ENCODE results near the gene SH3RF3. TPM values are rescaled to one million over a fixed set of nuclear protein-coding genes. Genes with fewer than 3 reads are reported as not detected.

SH3RF3 gene
- total RNA-seq, 1 experiment from 2014 or later: 0.34 TPM

GRCh38 chr2:109176928-109177327, 47.9 kb downstream of the SH3RF3 start:
- Histone ChIP-seq H3K79me2 (ENCODE audit: low read length) (no peaks in the 10 kb centered on the region), H3K36me3 (ENCODE audit: insufficient read depth, low read length) (no peaks in the 10 kb centered on the region), H3K9me3 (ENCODE audit: low read length) (peaks cover 4% of the 10 kb centered on the region; the same call in 1 of the 2 replicates), H3K4me1 (ENCODE audit: low read length) (peaks cover 7% of the 10 kb centered on the region; the same call in 1 of the 2 replicates), H4K20me1 (ENCODE audit: insufficient read depth, low read depth, low read length) (no peaks in the 10 kb centered on the region), H3K27me3 (ENCODE audit: low read length) (peaks cover 4% of the 10 kb centered on the region; the same call in 1 of the 2 replicates), H3K27ac (ENCODE audit: low read length) (no peak overlapping the region), H3K4me3 (ENCODE audit: low read length) (no peak overlapping the region), H3K9ac (ENCODE audit: low read length) (no peak overlapping the region), H3K4me2 (ENCODE audit: low read depth, low read length, poor library complexity, severe bottlenecking) (no peak overlapping the region), H2AFZ (ENCODE audit: low read length) (no peak overlapping the region), H3K9me2 (replicated peaks; ENCODE audit: insufficient read depth, low read length) (no peaks in the 10 kb centered on the region)
- DNase-seq: no peak

- peaks cover 4% of the 10 kb centered on the region; the same call in 1 of the 2 replicates for H3K27me3 ChIP-seq (ENCODE audit: low read length)
- H3K79me2 ChIP-seq (ENCODE audit: low read length): no peaks in the 10 kb centered on the region
- no peaks in the 10 kb centered on the region for H3K9me2 ChIP-seq (replicated peaks; ENCODE audit: insufficient read depth, low read length)
- H4K20me1 ChIP-seq (ENCODE audit: insufficient read depth, low read depth, low read length): no peaks in the 10 kb centered on the region
- H2AFZ ChIP-seq (ENCODE audit: low read length): no peak overlapping the region
- H3K9me3 ChIP-seq (ENCODE audit: low read length): peaks cover 4% of the 10 kb centered on the region; the same call in 1 of the 2 replicates
- H3K4me3 ChIP-seq (ENCODE audit: low read length): no peak overlapping the region
- no peaks in the 10 kb centered on the region for H3K36me3 ChIP-seq (ENCODE audit: insufficient read depth, low read length)
- peaks cover 7% of the 10 kb centered on the region; the same call in 1 of the 2 replicates for H3K4me1 ChIP-seq (ENCODE audit: low read length)
- no peak for DNase-seq
- no peak overlapping the region for H3K9ac ChIP-seq (ENCODE audit: low read length)
- no peak overlapping the region for H3K4me2 ChIP-seq (ENCODE audit: low read depth, low read length, poor library complexity, severe bottlenecking)
- no peak overlapping the region for H3K27ac ChIP-seq (ENCODE audit: low read length)
Measured at GRCh38 chr2:109177635-109178034, 48.6 kb downstream of the SH3RF3 start.

- H4K20me1 ChIP-seq (ENCODE audit: insufficient read depth, low read depth, low read length): no peaks in the 10 kb centered on the region
- H3K4me1 ChIP-seq (ENCODE audit: low read length): peaks cover 7% of the 10 kb centered on the region; the same call in 1 of the 2 replicates
- H3K4me2 ChIP-seq (ENCODE audit: low read depth, low read length, poor library complexity, severe bottlenecking): no peak overlapping the region
- H3K9me3 ChIP-seq (ENCODE audit: low read length): peaks cover 4% of the 10 kb centered on the region; the same call in 1 of the 2 replicates
- H3K27ac ChIP-seq (ENCODE audit: low read length): no peak overlapping the region
- no peak overlapping the region for H3K9ac ChIP-seq (ENCODE audit: low read length)
- H3K27me3 ChIP-seq (ENCODE audit: low read length): peaks cover 4% of the 10 kb centered on the region; the same call in 1 of the 2 replicates
- no peak for DNase-seq
- no peaks in the 10 kb centered on the region for H3K79me2 ChIP-seq (ENCODE audit: low read length)
- H3K4me3 ChIP-seq (ENCODE audit: low read length): no peak overlapping the region
- peak overlapping the region; percentile 51; the same call in 1 of the 2 replicates for H2AFZ ChIP-seq (ENCODE audit: low read length)
- no peaks in the 10 kb centered on the region for H3K36me3 ChIP-seq (ENCODE audit: insufficient read depth, low read length)
- H3K9me2 ChIP-seq (replicated peaks; ENCODE audit: insufficient read depth, low read length): no peaks in the 10 kb centered on the region
Measured at GRCh38 chr2:109178968-109179367, 50.0 kb downstream of the SH3RF3 start.

DNA sequence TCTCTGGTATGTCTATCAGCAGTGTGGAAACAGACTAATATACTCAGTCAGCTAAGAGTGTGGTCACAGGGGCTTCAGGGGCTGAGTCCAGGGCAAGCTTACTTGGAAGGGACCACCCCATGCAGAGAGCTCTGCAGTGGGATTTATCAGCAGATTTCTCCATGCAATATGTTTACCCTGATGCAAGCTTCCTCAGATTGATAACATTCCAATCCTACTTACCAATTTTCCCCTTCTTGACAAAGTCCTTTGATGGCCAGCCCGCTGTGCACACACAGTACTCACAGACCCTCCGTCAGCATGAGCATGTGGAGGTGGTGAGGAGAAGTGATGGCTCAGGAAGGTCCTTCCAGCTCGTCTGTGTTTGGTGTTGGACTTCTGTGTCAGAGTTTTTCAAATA, 51.8 kb downstream of the SH3RF3 start:
- H3K9me3 ChIP-seq (ENCODE audit: low read length): no peaks in the 10 kb centered on the region
- H4K20me1 ChIP-seq (ENCODE audit: insufficient read depth, low read depth, low read length): no peaks in the 10 kb centered on the region
- H2AFZ ChIP-seq (ENCODE audit: low read length): no peak overlapping the region
- no peaks in the 10 kb centered on the region for H3K79me2 ChIP-seq (ENCODE audit: low read length)
- H3K4me1 ChIP-seq (ENCODE audit: low read length): peaks cover 3% of the 10 kb centered on the region; the same call in 1 of the 2 replicates
- H3K27ac ChIP-seq (ENCODE audit: low read length): no peak overlapping the region
- no peak for DNase-seq
- H3K9ac ChIP-seq (ENCODE audit: low read length): no peak overlapping the region
- no peaks in the 10 kb centered on the region for H3K36me3 ChIP-seq (ENCODE audit: insufficient read depth, low read length)
- H3K27me3 ChIP-seq (ENCODE audit: low read length): no peaks in the 10 kb centered on the region
- H3K4me2 ChIP-seq (ENCODE audit: low read depth, low read length, poor library complexity, severe bottlenecking): no peak overlapping the region
- no peaks in the 10 kb centered on the region for H3K9me2 ChIP-seq (replicated peaks; ENCODE audit: insufficient read depth, low read length)
- H3K4me3 ChIP-seq (ENCODE audit: low read length): no peak overlapping the region

DNA sequence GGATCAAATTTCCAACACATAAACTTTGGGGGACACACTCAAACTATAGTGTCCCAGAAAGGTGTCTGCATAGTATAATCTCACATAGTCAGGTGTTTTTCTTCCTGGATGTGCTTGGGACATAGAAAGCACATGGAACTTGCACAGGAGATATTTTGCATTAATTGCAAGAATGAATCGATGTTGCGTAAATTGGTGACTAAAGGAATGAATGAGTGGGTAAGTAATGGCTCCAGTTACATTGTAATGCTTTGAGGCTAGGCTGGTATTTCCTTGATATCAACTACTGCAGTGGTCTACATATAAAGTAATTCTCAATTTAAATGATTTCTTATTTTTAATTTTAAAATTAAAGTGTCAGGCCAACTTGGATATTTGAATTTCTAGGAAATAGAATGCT, 53.4 kb downstream of the SH3RF3 start:
- H3K36me3 ChIP-seq (ENCODE audit: insufficient read depth, low read length): no peaks in the 10 kb centered on the region
- H3K27me3 ChIP-seq (ENCODE audit: low read length): no peaks in the 10 kb centered on the region
- H3K9ac ChIP-seq (ENCODE audit: low read length): no peak overlapping the region
- no peak overlapping the region for H3K27ac ChIP-seq (ENCODE audit: low read length)
- H3K9me2 ChIP-seq (replicated peaks; ENCODE audit: insufficient read depth, low read length): no peaks in the 10 kb centered on the region
- H3K79me2 ChIP-seq (ENCODE audit: low read length): no peaks in the 10 kb centered on the region
- H3K4me1 ChIP-seq (ENCODE audit: low read length): peaks cover 13% of the 10 kb centered on the region
- no peak for DNase-seq
- H4K20me1 ChIP-seq (ENCODE audit: insufficient read depth, low read depth, low read length): no peaks in the 10 kb centered on the region
- no peak overlapping the region for H2AFZ ChIP-seq (ENCODE audit: low read length)
- no peak overlapping the region for H3K4me3 ChIP-seq (ENCODE audit: low read length)
- H3K9me3 ChIP-seq (ENCODE audit: low read length): no peaks in the 10 kb centered on the region
- no peak overlapping the region for H3K4me2 ChIP-seq (ENCODE audit: low read depth, low read length, poor library complexity, severe bottlenecking)

DNA sequence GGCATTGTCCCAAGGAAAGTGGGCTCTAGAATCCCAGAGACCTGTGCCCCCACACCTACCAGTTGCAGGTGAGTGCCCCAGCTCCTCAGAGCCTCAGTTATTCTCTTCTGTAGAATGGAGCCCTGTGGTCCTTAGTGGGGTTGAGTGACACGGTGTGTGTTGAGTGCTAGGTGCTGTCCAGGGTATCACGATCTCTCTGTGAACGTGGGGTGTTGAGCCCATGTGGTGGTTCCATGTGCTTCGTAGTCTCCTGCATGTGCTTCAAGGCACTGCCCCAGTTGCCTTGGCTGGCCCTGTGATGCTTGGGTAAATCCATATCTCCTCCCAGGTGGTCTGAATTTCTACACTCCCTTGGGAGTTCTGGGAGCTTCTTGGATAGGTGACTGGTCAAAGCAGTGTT, 54.9 kb downstream of the SH3RF3 start:
- Histone ChIP-seq H3K4me2 (ENCODE audit: low read depth, low read length, poor library complexity, severe bottlenecking) (no peak overlapping the region), H2AFZ (ENCODE audit: low read length) (no peak overlapping the region), H4K20me1 (ENCODE audit: insufficient read depth, low read depth, low read length) (no peaks in the 10 kb centered on the region), H3K9me3 (ENCODE audit: low read length) (no peaks in the 10 kb centered on the region), H3K27ac (ENCODE audit: low read length) (no peak overlapping the region), H3K36me3 (ENCODE audit: insufficient read depth, low read length) (no peaks in the 10 kb centered on the region), H3K9me2 (replicated peaks; ENCODE audit: insufficient read depth, low read length) (no peaks in the 10 kb centered on the region), H3K9ac (ENCODE audit: low read length) (no peak overlapping the region), H3K4me1 (ENCODE audit: low read length) (peaks cover 27% of the 10 kb centered on the region), H3K27me3 (ENCODE audit: low read length) (no peaks in the 10 kb centered on the region), H3K4me3 (ENCODE audit: low read length) (no peak overlapping the region), H3K79me2 (ENCODE audit: low read length) (no peaks in the 10 kb centered on the region)
- DNase-seq: no peak

DNA sequence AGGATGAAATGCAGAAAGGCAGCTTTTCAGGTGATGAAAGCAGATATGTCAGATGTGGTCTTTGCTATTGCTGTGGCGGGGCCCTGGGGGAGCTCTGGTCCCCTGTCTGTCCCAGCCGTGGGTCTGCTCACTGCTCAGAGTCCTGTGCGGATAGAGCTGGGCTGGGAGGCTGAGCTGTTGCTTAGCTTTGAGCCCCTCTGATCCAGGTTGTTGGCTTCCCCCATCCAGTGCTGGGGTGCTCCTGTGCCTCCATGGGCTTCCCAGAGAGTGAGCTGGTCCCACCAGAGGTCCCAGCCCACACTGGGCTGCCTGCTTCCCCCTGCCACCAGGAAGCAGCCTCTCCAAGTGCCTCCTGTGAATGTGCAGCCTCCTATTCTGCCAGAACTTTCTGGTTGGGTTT, 55.4 kb downstream of the SH3RF3 start:
- no peak for DNase-seq
- Histone ChIP-seq H3K9ac (ENCODE audit: low read length) (no peak overlapping the region), H3K9me3 (ENCODE audit: low read length) (no peaks in the 10 kb centered on the region), H3K27ac (ENCODE audit: low read length) (no peak overlapping the region), H3K36me3 (ENCODE audit: insufficient read depth, low read length) (no peaks in the 10 kb centered on the region), H3K4me3 (ENCODE audit: low read length) (no peak overlapping the region), H3K79me2 (ENCODE audit: low read length) (no peaks in the 10 kb centered on the region), H3K4me1 (ENCODE audit: low read length) (peaks cover 27% of the 10 kb centered on the region), H3K9me2 (replicated peaks; ENCODE audit: insufficient read depth, low read length) (no peaks in the 10 kb centered on the region), H4K20me1 (ENCODE audit: insufficient read depth, low read depth, low read length) (no peaks in the 10 kb centered on the region), H3K4me2 (ENCODE audit: low read depth, low read length, poor library complexity, severe bottlenecking) (no peak overlapping the region), H2AFZ (ENCODE audit: low read length) (no peak overlapping the region), H3K27me3 (ENCODE audit: low read length) (no peaks in the 10 kb centered on the region)

GRCh38 chr2:109185338-109185737, 56.3 kb downstream of the SH3RF3 start:
- H3K9me2 ChIP-seq (replicated peaks; ENCODE audit: insufficient read depth, low read length): no peaks in the 10 kb centered on the region
- no peaks in the 10 kb centered on the region for H3K27me3 ChIP-seq (ENCODE audit: low read length)
- no peak overlapping the region for H3K27ac ChIP-seq (ENCODE audit: low read length)
- H3K79me2 ChIP-seq (ENCODE audit: low read length): no peaks in the 10 kb centered on the region
- H3K4me3 ChIP-seq (ENCODE audit: low read length): no peak overlapping the region
- no peak overlapping the region for H3K9ac ChIP-seq (ENCODE audit: low read length)
- H4K20me1 ChIP-seq (ENCODE audit: insufficient read depth, low read depth, low read length): no peaks in the 10 kb centered on the region
- H2AFZ ChIP-seq (ENCODE audit: low read length): no peak overlapping the region
- no peak overlapping the region for H3K4me2 ChIP-seq (ENCODE audit: low read depth, low read length, poor library complexity, severe bottlenecking)
- no peaks in the 10 kb centered on the region for H3K9me3 ChIP-seq (ENCODE audit: low read length)
- H3K4me1 ChIP-seq (ENCODE audit: low read length): peaks cover 31% of the 10 kb centered on the region
- DNase-seq: no peak
- H3K36me3 ChIP-seq (ENCODE audit: insufficient read depth, low read length): no peaks in the 10 kb centered on the region
